ENCODE measurements around the gene COPS3. TPM values are rescaled to one million over a fixed set of nuclear protein-coding genes. Genes with fewer than 3 reads are reported as not detected.

Gene COPS3
- total and polyA plus RNA-seq, 4 donors: 24.6 to 77.3 (median 30.2) TPM

DNA sequence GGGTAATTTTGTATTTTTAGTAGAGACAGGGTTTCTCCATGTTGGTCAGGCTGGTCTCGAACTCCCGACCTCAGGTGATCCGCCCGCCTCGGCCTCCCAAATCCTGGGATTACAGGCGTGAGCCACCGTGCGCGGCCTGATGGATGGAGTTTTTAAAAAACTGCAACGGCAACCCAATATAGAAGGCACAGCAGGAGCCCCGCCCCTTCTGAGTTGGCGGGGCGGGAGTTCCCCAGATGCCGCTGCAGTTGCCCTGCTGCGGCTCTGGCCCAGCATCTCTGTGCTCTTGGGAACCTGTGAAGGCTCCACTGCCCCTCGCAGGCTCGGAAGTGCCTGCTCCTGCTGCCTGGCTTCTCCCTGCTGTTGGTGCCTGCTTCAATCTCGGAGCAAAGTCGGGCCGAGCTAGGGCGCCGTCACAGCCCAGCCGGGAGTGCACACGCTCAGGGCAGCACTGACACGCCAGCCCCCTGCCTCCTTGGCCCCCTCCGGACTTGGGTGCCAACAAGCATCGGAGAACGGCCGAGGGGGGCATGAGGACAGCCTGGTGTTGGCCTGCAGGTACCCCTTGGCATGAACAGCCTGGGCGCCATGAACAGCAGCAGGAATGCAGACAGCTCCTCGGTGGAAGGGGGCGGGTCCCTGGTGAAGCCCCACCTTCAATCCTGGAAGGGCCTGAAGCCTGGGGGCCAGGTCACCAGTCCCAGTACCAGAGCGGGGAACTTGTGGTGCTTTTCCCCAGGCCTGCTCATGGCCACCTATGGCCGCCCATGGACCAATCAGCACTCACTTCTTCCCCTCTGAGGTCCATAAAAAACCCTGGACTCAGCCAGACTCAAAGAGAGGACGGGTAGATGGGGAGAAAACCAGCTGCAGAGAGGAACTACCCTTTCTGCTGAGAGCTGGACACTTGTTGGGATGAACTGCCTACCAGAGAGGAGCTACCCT is 19.9 kb upstream of the COPS3 start:
- peak; percentile 74 for DNase-seq (ENCODE audit: low spot score)
- peaks cover 0 to 13% (median 4%) of the 10 kb centered on the region in 4 donors for H3K4me1 ChIP-seq (ENCODE audit: control insufficient read depth in 4 of 4, insufficient read depth in 4 of 4, low read length in 3 of 4)
- no peak overlapping the region for H3K27ac ChIP-seq (ENCODE audit: low read depth in 1 of 2, low read length in 2 of 2)
- H3K4me3 ChIP-seq (ENCODE audit: low read depth in 1 of 3, low read length in 3 of 3): peak overlapping the region in 2 of 3 donors; percentile 30 to 36
- H3K9me3 ChIP-seq (ENCODE audit: control insufficient read depth in 4 of 4, low read length in 3 of 4): no peaks in the 10 kb centered on the region
- TF ChIP-seq SP1 (IDR thresholded peaks at IDR 0.05) (no peak), RAD21 (IDR thresholded peaks at IDR 0.05) (no peak), HNF4A (conservative IDR thresholded peaks at IDR 0.05) (no peak), HNF4G (IDR thresholded peaks at IDR 0.05) (no peak), JUND (IDR thresholded peaks at IDR 0.05) (no peak), TAF1 (conservative IDR thresholded peaks at IDR 0.05) (no peak), FOXA2 (IDR thresholded peaks at IDR 0.05) (no peak), YY1 (IDR thresholded peaks at IDR 0.05) (no peak), RXRA (IDR thresholded peaks at IDR 0.05) (no peak), FOXA1 (IDR thresholded peaks at IDR 0.05) (no peak), EGR1 (IDR thresholded peaks at IDR 0.05; ENCODE audit: low read depth in 2 of 2) (no peak), GABPA (IDR thresholded peaks at IDR 0.05 in 1 of 2, conservative IDR thresholded peaks at IDR 0.05 in 1 of 2) (no peak), NR2F2 (IDR thresholded peaks at IDR 0.05) (no peak)
- TF ChIP-seq, protein P1, sequence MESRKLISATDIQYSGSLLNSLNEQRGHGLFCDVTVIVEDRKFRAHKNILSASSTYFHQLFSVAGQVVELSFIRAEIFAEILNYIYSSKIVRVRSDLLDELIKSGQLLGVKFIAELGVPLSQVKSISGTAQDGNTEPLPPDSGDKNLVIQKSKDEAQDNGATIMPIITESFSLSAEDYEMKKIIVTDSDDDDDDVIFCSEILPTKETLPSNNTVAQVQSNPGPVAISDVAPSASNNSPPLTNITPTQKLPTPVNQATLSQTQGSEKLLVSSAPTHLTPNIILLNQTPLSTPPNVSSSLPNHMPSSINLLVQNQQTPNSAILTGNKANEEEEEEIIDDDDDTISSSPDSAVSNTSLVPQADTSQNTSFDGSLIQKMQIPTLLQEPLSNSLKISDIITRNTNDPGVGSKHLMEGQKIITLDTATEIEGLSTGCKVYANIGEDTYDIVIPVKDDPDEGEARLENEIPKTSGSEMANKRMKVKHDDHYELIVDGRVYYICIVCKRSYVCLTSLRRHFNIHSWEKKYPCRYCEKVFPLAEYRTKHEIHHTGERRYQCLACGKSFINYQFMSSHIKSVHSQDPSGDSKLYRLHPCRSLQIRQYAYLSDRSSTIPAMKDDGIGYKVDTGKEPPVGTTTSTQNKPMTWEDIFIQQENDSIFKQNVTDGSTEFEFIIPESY (IDR thresholded peaks at IDR 0.05): no peak
- TF ChIP-seq, protein P2, sequence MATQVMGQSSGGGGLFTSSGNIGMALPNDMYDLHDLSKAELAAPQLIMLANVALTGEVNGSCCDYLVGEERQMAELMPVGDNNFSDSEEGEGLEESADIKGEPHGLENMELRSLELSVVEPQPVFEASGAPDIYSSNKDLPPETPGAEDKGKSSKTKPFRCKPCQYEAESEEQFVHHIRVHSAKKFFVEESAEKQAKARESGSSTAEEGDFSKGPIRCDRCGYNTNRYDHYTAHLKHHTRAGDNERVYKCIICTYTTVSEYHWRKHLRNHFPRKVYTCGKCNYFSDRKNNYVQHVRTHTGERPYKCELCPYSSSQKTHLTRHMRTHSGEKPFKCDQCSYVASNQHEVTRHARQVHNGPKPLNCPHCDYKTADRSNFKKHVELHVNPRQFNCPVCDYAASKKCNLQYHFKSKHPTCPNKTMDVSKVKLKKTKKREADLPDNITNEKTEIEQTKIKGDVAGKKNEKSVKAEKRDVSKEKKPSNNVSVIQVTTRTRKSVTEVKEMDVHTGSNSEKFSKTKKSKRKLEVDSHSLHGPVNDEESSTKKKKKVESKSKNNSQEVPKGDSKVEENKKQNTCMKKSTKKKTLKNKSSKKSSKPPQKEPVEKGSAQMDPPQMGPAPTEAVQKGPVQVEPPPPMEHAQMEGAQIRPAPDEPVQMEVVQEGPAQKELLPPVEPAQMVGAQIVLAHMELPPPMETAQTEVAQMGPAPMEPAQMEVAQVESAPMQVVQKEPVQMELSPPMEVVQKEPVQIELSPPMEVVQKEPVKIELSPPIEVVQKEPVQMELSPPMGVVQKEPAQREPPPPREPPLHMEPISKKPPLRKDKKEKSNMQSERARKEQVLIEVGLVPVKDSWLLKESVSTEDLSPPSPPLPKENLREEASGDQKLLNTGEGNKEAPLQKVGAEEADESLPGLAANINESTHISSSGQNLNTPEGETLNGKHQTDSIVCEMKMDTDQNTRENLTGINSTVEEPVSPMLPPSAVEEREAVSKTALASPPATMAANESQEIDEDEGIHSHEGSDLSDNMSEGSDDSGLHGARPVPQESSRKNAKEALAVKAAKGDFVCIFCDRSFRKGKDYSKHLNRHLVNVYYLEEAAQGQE (IDR thresholded peaks at IDR 0.05): no peak
- TF ChIP-seq, protein P3, sequence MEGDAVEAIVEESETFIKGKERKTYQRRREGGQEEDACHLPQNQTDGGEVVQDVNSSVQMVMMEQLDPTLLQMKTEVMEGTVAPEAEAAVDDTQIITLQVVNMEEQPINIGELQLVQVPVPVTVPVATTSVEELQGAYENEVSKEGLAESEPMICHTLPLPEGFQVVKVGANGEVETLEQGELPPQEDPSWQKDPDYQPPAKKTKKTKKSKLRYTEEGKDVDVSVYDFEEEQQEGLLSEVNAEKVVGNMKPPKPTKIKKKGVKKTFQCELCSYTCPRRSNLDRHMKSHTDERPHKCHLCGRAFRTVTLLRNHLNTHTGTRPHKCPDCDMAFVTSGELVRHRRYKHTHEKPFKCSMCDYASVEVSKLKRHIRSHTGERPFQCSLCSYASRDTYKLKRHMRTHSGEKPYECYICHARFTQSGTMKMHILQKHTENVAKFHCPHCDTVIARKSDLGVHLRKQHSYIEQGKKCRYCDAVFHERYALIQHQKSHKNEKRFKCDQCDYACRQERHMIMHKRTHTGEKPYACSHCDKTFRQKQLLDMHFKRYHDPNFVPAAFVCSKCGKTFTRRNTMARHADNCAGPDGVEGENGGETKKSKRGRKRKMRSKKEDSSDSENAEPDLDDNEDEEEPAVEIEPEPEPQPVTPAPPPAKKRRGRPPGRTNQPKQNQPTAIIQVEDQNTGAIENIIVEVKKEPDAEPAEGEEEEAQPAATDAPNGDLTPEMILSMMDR (IDR thresholded peaks at IDR 0.05; ENCODE audit: low read depth, low read length, missing input control): no peak
- TF ChIP-seq, protein P4, sequence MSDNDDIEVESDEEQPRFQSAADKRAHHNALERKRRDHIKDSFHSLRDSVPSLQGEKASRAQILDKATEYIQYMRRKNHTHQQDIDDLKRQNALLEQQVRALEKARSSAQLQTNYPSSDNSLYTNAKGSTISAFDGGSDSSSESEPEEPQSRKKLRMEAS (IDR thresholded peaks at IDR 0.05): no peak
- TF ChIP-seq, protein P5, sequence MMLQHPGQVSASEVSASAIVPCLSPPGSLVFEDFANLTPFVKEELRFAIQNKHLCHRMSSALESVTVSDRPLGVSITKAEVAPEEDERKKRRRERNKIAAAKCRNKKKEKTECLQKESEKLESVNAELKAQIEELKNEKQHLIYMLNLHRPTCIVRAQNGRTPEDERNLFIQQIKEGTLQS (IDR thresholded peaks at IDR 0.05): no peak
- 13% methylated on average over 35 of the region's 35 CpGs for WGBS
- no peak overlapping the region for H3K9ac ChIP-seq (ENCODE audit: low read depth in 1 of 2, low read length in 2 of 2)
- H3K36me3 ChIP-seq (ENCODE audit: control insufficient read depth in 4 of 4, insufficient read depth in 3 of 4, low read depth in 1 of 4, low read length in 3 of 4): no peaks in the 10 kb centered on the region
- no peaks in the 10 kb centered on the region for H3K27me3 ChIP-seq (ENCODE audit: control insufficient read depth in 4 of 4, insufficient read depth in 4 of 4, low read length in 3 of 4)

All from liver (tissue), 9 donors.